ENCODE results near the gene INSR. TPM values are rescaled to one million over a fixed set of nuclear protein-coding genes. Genes with fewer than 3 reads are reported as not detected.

INSR gene
- total and polyA plus RNA-seq, 10 of the 15 experiments (the other 5 are each of a cell fraction or from before 2014, with no cell fraction given) = 4.2 to 34.9 (median 13.6) TPM

GRCh38 chr19:7292950-7293761 is 1.1 kb downstream of the INSR start:
- peaks cover 51% of the 10 kb centered on the region for H3K79me2 ChIP-seq (ENCODE audit: control insufficient read depth, insufficient read depth, low read length)
- no peak overlapping the region; the same call in 1 of the 2 replicates for H2AFZ ChIP-seq (ENCODE audit: control insufficient read depth, low read depth, low read length)
- peaks cover 13% of the 10 kb centered on the region for H3K4me1 ChIP-seq (ENCODE audit: control insufficient read depth, insufficient read depth, low read length)
- RAD21 ChIA-PET (ENCODE audit: unreplicated experiment) = interaction anchor here (0.6 to 1.6 kb wide), 11 partner anchors 19 to 141 kb away, joined by 3 to 7 read pairs (median 3); no protein-coding TSS in a partner anchor
- in situ Hi-C loops (cut with MboI) = loop anchor here (10.0 kb wide), 1 partner anchor 98 kb away; no protein-coding TSS in a partner anchor
- peak overlapping the region; percentile 94 for H3K4me3 ChIP-seq
- ATAC-seq (peak; percentile 22), FAIRE-seq (no peak), DNase-seq (ENCODE audit: low read depth, low spot score) (no peak)
- POLR2A ChIA-PET = interaction anchor here (0.6 to 1.6 kb wide), 10 partner anchors 34 to 113 kb away, joined by 3 to 8 read pairs (median 4); no protein-coding TSS in a partner anchor
- whole genome bisulfite sequencing (ENCODE audit: insufficient coverage, insufficient replicate concordance, low lambda C conversion rate, missing lambda C conversion rate) = 31% methylated on average over 47 of the region's 54 CpGs
- H3K27me3 ChIP-seq (replicated peaks in 1 of 2; ENCODE audit: control insufficient read depth in 2 of 2, insufficient read depth in 2 of 2, low read length in 1 of 2) = no peaks in the 10 kb centered on the region
- H3K9me3 ChIP-seq (replicated peaks; ENCODE audit: control insufficient read depth, insufficient read depth, low read length) = no peaks in the 10 kb centered on the region
- intact Hi-C loops (cut with micrococcal nuclease; ENCODE audit: unreplicated experiment) = loop anchor here (2.0 to 5.0 kb wide), 3 partner anchors 50 to 144 kb away; no protein-coding TSS in a partner anchor
- SMC1A ChIA-PET (ENCODE audit: uncharacterized antibody, unreplicated experiment) = interaction anchor here (0.8 to 2.2 kb wide), 12 partner anchors 11 to 114 kb away, joined by 3 to 9 read pairs (median 6); no protein-coding TSS in a partner anchor
- H3K9ac ChIP-seq (ENCODE audit: control insufficient read depth, insufficient read depth, low read length) = peak overlapping the region; percentile 89
- H3K27ac ChIP-seq (ENCODE audit: control insufficient read depth, insufficient read depth) = peak overlapping the region; percentile 64
- BruUV-seq (replicated peaks) = no TSS peak
- peak overlapping the region; percentile 58 for H3K4me2 ChIP-seq (ENCODE audit: control insufficient read depth, insufficient read depth)
- H4K20me1 ChIP-seq (ENCODE audit: control insufficient read depth, insufficient read depth) = no peaks in the 10 kb centered on the region
- CTCF ChIA-PET = interaction anchor here (0.9 to 1.0 kb wide), 2 partner anchors 40 to 81 kb away, joined by 3 to 4 read pairs; no protein-coding TSS in a partner anchor
- H3K36me3 ChIP-seq (ENCODE audit: control insufficient read depth in 2 of 2, insufficient read depth in 2 of 2, low read length in 1 of 2) = no peaks in the 10 kb centered on the region
- TF ChIP-seq MLLT1 (IDR thresholded peaks at IDR 0.05) = peak; percentile 89
- TF ChIP-seq NKRF (conservative IDR thresholded peaks at IDR 0.05) = 0 out of 2 replicates have a peak, but pooled peaks have one; percentile 36
- 0 out of 4 replicates have a peak, but pooled peaks of 1 of the 2 experiments have one; percentile 20 for TF ChIP-seq BHLHE40 (IDR thresholded peaks at IDR 0.05; ENCODE audit: borderline replicate concordance in 1 of 2, low read depth in 2 of 2, low read length in 1 of 2)
- TF ChIP-seq SMARCA5 (IDR thresholded peaks at IDR 0.05) = 0 out of 2 replicates have a peak, but pooled peaks have one; percentile 79
- peak; percentile 38; the same call in 1 of the 2 replicates for TF ChIP-seq ZBTB40 (IDR thresholded peaks at IDR 0.05; ENCODE audit: borderline replicate concordance)
- peak; percentile 53; the same call in 1 of the 2 replicates for TF ChIP-seq POLR2AphosphoS5 (IDR thresholded peaks at IDR 0.05; ENCODE audit: low read length)
- 0 out of 2 replicates have a peak, but pooled peaks have one; percentile 23 for TF ChIP-seq WRNIP1 (IDR thresholded peaks at IDR 0.05; ENCODE audit: borderline replicate concordance, low read depth, low read length)
- peak; percentile 62 for TF ChIP-seq POLR2A (IDR thresholded peaks at IDR 0.05; ENCODE audit: low read depth, low read length)
- TF ChIP-seq NR2F1 (conservative IDR thresholded peaks at IDR 0.05) = peak; percentile 77; the same call in 1 of the 2 replicates
- 0 out of 2 replicates have a peak, but pooled peaks have one; percentile 7 for TF ChIP-seq YY1 (IDR thresholded peaks at IDR 0.05; ENCODE audit: low read depth, low read length)
- TF ChIP-seq NRF1 (conservative IDR thresholded peaks at IDR 0.05; ENCODE audit: low read depth, low read length) = no peak

Measured in GM12878 (cell line).